Stimulated activated memory B cell treated with anti-CD40 and anti-IgM and Interleukin-4, amounts not matched to agents 10 μg/mL and 1 μg/mL and 100 μg/mL, for 72 hours (primary cell): ENCODE measurements around the gene CYFIP2.
"Not testable (repeated sequence)": the region's sequence is repeated elsewhere in the genome, so short reads cannot be mapped to it uniquely, and the experiment has no call there.

Experiments
- ATAC-seq: fragments of 150-1000 bp; cut with Tn5 transposase; 2 replicates; pipeline ENCODE4 v1.10.0; 2021
- H3K27ac Mint-ChIP-seq: one replicate; pipeline ENCODE4 v1.8.0; 2022; ENCODE audit warnings: mild to moderate bottlenecking, mixed read lengths
- H3K27me3 Mint-ChIP-seq: one replicate; pipeline ENCODE4 v1.8.0; 2022; ENCODE audit warnings: mixed read lengths
- H3K36me3 Mint-ChIP-seq: one replicate; pipeline ENCODE4 v1.8.0; 2022; ENCODE audit warnings: mixed read lengths
- H3K4me1 Mint-ChIP-seq: one replicate; pipeline ENCODE4 v1.8.0; 2022; ENCODE audit warnings: mixed read lengths
- H3K4me3 Mint-ChIP-seq: one replicate; pipeline ENCODE4 v1.8.0; 2022; ENCODE audit warnings: mild to moderate bottlenecking, moderate library complexity, mixed read lengths
- H3K9me3 Mint-ChIP-seq: one replicate; pipeline ENCODE4 v1.8.0; 2022; ENCODE audit warnings: mixed read lengths

CYFIP2 gene

GRCh38 chr5:157390133-157390532 lies 124.2 kb downstream of the CYFIP2 start:
- Mint-ChIP-seq H3K36me3 (peaks cover 75% of the 10 kb centered on the region), H3K27me3 (no peaks in the 10 kb centered on the region)
- ATAC-seq = peak; percentile 53

GRCh38 chr5:157390551-157391297 lies 124.8 kb downstream of the CYFIP2 start:
- H3K27me3 Mint-ChIP-seq = no peaks in the 10 kb centered on the region
- H3K4me1 Mint-ChIP-seq = peaks cover 5% of the 10 kb centered on the region
- peak overlapping the region; percentile 76 for H3K27ac Mint-ChIP-seq
- peak; percentile 54 for ATAC-seq
- H3K4me3 Mint-ChIP-seq = no peak overlapping the region
- no peaks in the 10 kb centered on the region for H3K9me3 Mint-ChIP-seq
- H3K36me3 Mint-ChIP-seq = peaks cover 72% of the 10 kb centered on the region

More at GRCh38 chr5:157390133-157390532, 124.2 kb downstream of the CYFIP2 start:
- no peak overlapping the region for H3K4me3 Mint-ChIP-seq
- H3K9me3 Mint-ChIP-seq = no peaks in the 10 kb centered on the region
- peak overlapping the region; percentile 76 for H3K27ac Mint-ChIP-seq
- H3K4me1 Mint-ChIP-seq = peaks cover 5% of the 10 kb centered on the region

GRCh38 chr5:157398305-157398704 lies 132.4 kb downstream of the CYFIP2 start:
- Mint-ChIP-seq H3K9me3 (peaks cover 18% of the 10 kb centered on the region), H3K27ac (no peak overlapping the region), H3K27me3 (no peaks in the 10 kb centered on the region), H3K4me1 (peaks cover 10% of the 10 kb centered on the region), H3K4me3 (no peak overlapping the region), H3K36me3 (peaks cover 20% of the 10 kb centered on the region)
- ATAC-seq = no peak

- Mint-ChIP-seq H3K4me3 (no peak overlapping the region), H3K4me1 (peaks cover 10% of the 10 kb centered on the region), H3K27me3 (no peaks in the 10 kb centered on the region), H3K9me3 (peaks cover 26% of the 10 kb centered on the region), H3K36me3 (peaks cover 18% of the 10 kb centered on the region), H3K27ac (no peak overlapping the region)
- no peak for ATAC-seq
These were observed 135.0 kb downstream of the CYFIP2 start for GRCh38 chr5:157400741-157401495.

GRCh38 chr5:157415838-157416237 lies 149.9 kb downstream of the CYFIP2 start:
- ATAC-seq = no peak
- no peaks in the 10 kb centered on the region for H3K27me3 Mint-ChIP-seq
- H3K9me3 Mint-ChIP-seq = peaks cover 6% of the 10 kb centered on the region
- H3K27ac Mint-ChIP-seq = no peak overlapping the region
- H3K36me3 Mint-ChIP-seq = peaks cover 6% of the 10 kb centered on the region
- no peak overlapping the region for H3K4me3 Mint-ChIP-seq
- H3K4me1 Mint-ChIP-seq = no peaks in the 10 kb centered on the region

GRCh38 chr5:157419521-157419920 lies 153.6 kb downstream of the CYFIP2 start:
- H3K27me3 Mint-ChIP-seq, H3K36me3 Mint-ChIP-seq, H3K4me3 Mint-ChIP-seq, H3K27ac Mint-ChIP-seq, ATAC-seq, H3K9me3 Mint-ChIP-seq, H3K4me1 Mint-ChIP-seq: not testable (repeated sequence)

GRCh38 chr5:157429920-157430319 lies 164.0 kb downstream of the CYFIP2 start:
- H3K9me3 Mint-ChIP-seq, H3K36me3 Mint-ChIP-seq, ATAC-seq, H3K4me3 Mint-ChIP-seq, H3K4me1 Mint-ChIP-seq, H3K27me3 Mint-ChIP-seq: not testable (repeated sequence)
- H3K27ac Mint-ChIP-seq = peak overlapping the region; percentile 70

GRCh38 chr5:157431544-157432200 lies 165.7 kb downstream of the CYFIP2 start:
- Mint-ChIP-seq H3K36me3 (no peaks in the 10 kb centered on the region), H3K27me3 (no peaks in the 10 kb centered on the region), H3K9me3 (peaks cover 3% of the 10 kb centered on the region), H3K4me3 (no peak overlapping the region), H3K4me1 (peaks cover 10% of the 10 kb centered on the region), H3K27ac (peak overlapping the region; percentile 76)
- ATAC-seq = peak; percentile 89

- Mint-ChIP-seq H3K36me3 (no peaks in the 10 kb centered on the region), H3K9me3 (peaks cover 3% of the 10 kb centered on the region), H3K4me3 (no peak overlapping the region), H3K27ac (no peak overlapping the region), H3K4me1 (peaks cover 10% of the 10 kb centered on the region), H3K27me3 (no peaks in the 10 kb centered on the region)
- ATAC-seq = no peak
These were observed 168.2 kb downstream of the CYFIP2 start for GRCh38 chr5:157434096-157434495.

GRCh38 chr5:157443041-157443549 lies 177.2 kb downstream of the CYFIP2 start:
- no peak overlapping the region for H3K4me3 Mint-ChIP-seq
- H3K27me3 Mint-ChIP-seq = no peaks in the 10 kb centered on the region
- H3K4me1 Mint-ChIP-seq = no peaks in the 10 kb centered on the region
- H3K36me3 Mint-ChIP-seq = no peaks in the 10 kb centered on the region
- H3K9me3 Mint-ChIP-seq = no peaks in the 10 kb centered on the region
- no peak for ATAC-seq
- no peak overlapping the region for H3K27ac Mint-ChIP-seq

- H3K9me3 Mint-ChIP-seq = no peaks in the 10 kb centered on the region
- no peak overlapping the region for H3K4me3 Mint-ChIP-seq
- ATAC-seq = no peak
- no peaks in the 10 kb centered on the region for H3K36me3 Mint-ChIP-seq
- no peaks in the 10 kb centered on the region for H3K27me3 Mint-ChIP-seq
- H3K4me1 Mint-ChIP-seq = no peaks in the 10 kb centered on the region
- H3K27ac Mint-ChIP-seq = no peak overlapping the region
These were observed 178.3 kb downstream of the CYFIP2 start for GRCh38 chr5:157444224-157444623.
